Testis (tissue), 3 donors: ENCODE data around the gene C19orf81. TPM values are rescaled to one million over a fixed set of nuclear protein-coding genes. Genes with fewer than 3 reads are reported as not detected.

Experiments
- DNase-seq: peaks from one replicate; pipeline ENCODE4 v3.0.0-alpha.2; 2019
- H3K27ac ChIP-seq, 2 donors: fragments of 200-600 bp; sonication (generic); one replicate each; pipeline ENCODE4 v1.5.1; 2019
- H3K27me3 ChIP-seq: fragments of 200-600 bp; sonication (generic); one replicate; pipeline ENCODE4 v1.5.1; 2019
- H3K36me3 ChIP-seq: fragments of 200-600 bp; sonication (generic); one replicate; pipeline ENCODE4 v1.5.1; 2017; ENCODE audit warnings: low read depth; ENCODE audit errors: missing control alignments
- H3K4me1 ChIP-seq: fragments of 200-600 bp; sonication (generic); one replicate; pipeline ENCODE4 v1.5.1; 2019
- H3K4me3 ChIP-seq, 2 donors: fragments of 200-600 bp; sonication (generic); one replicate each; pipeline ENCODE4 v1.5.1; 2017 to 2019
- H3K9me3 ChIP-seq: fragments of 200-600 bp; sonication (generic); one replicate; pipeline ENCODE4 v1.5.1; 2017
- POLR2A ChIP-seq: fragments of 450-650 bp; IDR thresholded peaks from one replicate; pipeline ENCODE4 v1.6.1; 2017; ENCODE audit warnings: antibody characterized with exemption, mild to moderate bottlenecking, moderate library complexity
- WGBS, 2 donors: methylation state at CpG; one replicate each; pipeline ENCODE4 v1.1.5; 2018; 5-methylcytosine and 5-hydroxymethylcytosine counted together
- intact Hi-C: fragments of 100-400 bp; cut with DNase I; formaldehyde crosslinking; loops from one replicate; pipeline ENCODE4 v1.15.1; 2023; ENCODE audit warnings: low total_unique reads
- polyA plus RNA-seq: library from polyadenylated mRNA; stranded (reverse); fragments of 350-450 nt; fragmentation: Illumina TruSeq; extraction: RNeasy Lipid Tissue Mini Kit (QIAGEN cat#74804); gene quantifications from one replicate; pipeline ENCODE4 v1.2.3, GENCODE V29; 2014; ENCODE audit warnings: low read depth, low replicate concordance; ENCODE audit not compliant: insufficient read depth
- total RNA-seq, 2 donors: library from RNA; depleted of rRNA; stranded (reverse); fragments of >200 nt; gene quantifications; one replicate each; pipeline ENCODE4 v1.2.3, GENCODE V29; 2016
- TF ChIP-seq, protein P1 (sequence below), 3 experiments: fragments of 450-650 bp in 2 of 3; fragments of 200-600 bp in 1 of 3; sonication (generic) in 1 of 3; IDR thresholded peaks; one replicate each; pipeline ENCODE4 v1.5.1; 2016 to 2019; ENCODE audit warnings: antibody characterized with exemption in 3 of 3, mild to moderate bottlenecking in 2 of 3, moderate library complexity in 1 of 3

The C19orf81 gene
- total and polyA plus RNA-seq, 3 donors from 2014 or later, result 5.4 to 11.7 (median 10.2) TPM

DNA sequence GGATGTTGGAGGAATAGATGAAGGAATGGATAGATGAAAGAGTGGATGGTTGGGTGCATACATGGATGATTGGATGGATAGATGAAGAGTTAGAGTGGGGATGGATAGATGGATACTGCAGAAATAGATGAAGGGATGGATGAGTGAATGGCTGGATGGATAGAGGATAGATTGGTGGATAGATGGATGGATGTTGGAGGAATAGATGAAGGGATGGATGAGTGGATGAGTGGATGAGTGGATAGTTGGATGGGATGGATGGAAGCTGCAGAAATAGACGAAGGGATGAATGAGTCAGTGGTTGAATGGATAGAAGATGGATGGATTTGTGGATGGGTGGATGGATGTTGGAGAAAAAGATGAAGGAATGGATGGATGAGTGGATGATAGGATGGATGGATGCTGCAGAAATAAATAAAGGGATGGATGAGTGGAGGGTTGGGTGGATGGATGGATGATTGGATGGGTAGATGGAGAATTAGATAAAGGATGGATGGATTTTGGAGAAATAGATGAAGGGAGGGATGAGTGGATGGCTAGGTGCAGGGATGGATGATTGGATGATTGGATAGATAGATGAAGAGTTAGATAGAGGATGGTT, 4.8 kb upstream of the C19orf81 start:
- Histone ChIP-seq H3K9me3 (no peaks in the 10 kb centered on the region), H3K4me3 (no peak overlapping the region), H3K27me3 (no peaks in the 10 kb centered on the region), H3K36me3 (no peaks in the 10 kb centered on the region), H3K27ac (no peak overlapping the region), H3K4me1 (no peaks in the 10 kb centered on the region)
- 42 to 60% methylated on average over 1 of the region's 1 CpG for WGBS, 2 donors
- intact Hi-C loops, result no loop called here
- no peak for DNase-seq
- TF ChIP-seq, protein P1, sequence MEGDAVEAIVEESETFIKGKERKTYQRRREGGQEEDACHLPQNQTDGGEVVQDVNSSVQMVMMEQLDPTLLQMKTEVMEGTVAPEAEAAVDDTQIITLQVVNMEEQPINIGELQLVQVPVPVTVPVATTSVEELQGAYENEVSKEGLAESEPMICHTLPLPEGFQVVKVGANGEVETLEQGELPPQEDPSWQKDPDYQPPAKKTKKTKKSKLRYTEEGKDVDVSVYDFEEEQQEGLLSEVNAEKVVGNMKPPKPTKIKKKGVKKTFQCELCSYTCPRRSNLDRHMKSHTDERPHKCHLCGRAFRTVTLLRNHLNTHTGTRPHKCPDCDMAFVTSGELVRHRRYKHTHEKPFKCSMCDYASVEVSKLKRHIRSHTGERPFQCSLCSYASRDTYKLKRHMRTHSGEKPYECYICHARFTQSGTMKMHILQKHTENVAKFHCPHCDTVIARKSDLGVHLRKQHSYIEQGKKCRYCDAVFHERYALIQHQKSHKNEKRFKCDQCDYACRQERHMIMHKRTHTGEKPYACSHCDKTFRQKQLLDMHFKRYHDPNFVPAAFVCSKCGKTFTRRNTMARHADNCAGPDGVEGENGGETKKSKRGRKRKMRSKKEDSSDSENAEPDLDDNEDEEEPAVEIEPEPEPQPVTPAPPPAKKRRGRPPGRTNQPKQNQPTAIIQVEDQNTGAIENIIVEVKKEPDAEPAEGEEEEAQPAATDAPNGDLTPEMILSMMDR (IDR thresholded peaks at IDR 0.05), result no peak
- no peak for TF ChIP-seq POLR2A

DNA sequence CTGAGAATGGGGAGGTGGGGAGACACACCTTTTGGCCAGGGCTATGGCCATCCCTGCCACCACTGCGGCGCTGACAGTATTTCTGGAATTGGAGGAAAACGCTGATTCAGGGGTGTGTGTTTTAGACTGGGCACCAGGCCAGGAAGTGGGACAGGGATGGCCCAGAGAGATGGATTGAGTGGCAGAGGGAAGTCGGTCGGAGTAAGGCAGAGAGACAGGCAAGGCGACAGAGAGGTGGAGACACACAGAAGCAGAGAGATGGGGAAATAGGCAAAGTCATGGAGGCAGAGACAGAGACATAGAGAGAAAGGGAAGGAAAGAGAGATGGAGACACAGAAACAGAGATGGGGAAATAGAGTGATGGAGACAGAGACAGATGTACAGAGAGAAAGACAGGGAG, 4.1 kb upstream of the C19orf81 start:
- Histone ChIP-seq H3K36me3 (no peaks in the 10 kb centered on the region), H3K9me3 (no peaks in the 10 kb centered on the region), H3K27ac (no peak overlapping the region), H3K4me1 (no peaks in the 10 kb centered on the region), H3K4me3 (no peak overlapping the region), H3K27me3 (no peaks in the 10 kb centered on the region)
- WGBS, 2 donors, result 77 to 78% methylated on average over 6 of the region's 6 CpGs
- DNase-seq, result no peak
- TF ChIP-seq, protein P1 (IDR thresholded peaks at IDR 0.05), result no peak
- no peak for TF ChIP-seq POLR2A
- intact Hi-C loops, result no loop called here

DNA sequence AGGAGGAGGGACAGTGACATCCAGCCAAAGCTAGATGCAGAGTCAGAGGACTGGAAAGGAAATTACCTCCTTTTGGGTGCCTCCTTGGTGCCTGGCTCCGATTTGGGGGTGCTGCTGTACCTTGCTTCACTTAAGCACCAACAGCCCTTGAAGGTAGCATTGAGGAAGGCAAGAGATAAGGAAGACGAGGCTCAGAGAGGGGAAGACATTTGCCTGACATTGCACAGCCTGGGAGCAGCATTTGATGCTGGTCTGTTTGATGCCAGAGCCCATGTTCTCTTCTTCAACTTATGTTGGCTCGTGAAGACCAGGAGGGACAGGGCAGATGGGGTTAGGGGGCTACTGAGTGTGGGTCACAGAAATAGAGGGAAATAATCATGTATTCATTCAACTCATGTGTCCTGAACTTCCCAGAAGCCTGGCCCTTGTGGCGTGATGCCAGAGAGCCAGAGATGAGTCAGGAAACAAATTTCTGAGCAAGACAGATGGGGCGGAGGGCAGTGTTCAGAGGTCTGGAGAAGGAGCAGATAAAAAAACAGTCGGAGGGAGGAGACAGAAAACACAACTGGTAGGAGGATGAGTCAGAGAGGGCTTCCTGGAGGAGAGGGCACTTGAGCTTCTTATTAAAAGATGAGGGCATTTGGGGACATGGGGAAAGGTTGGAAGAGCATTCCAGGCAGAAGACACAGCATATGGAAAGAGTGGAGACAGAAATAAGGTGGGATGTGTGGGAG, 3.0 kb upstream of the C19orf81 start:
- Histone ChIP-seq H3K27ac (no peak overlapping the region), H3K4me3 (no peak overlapping the region), H3K4me1 (no peaks in the 10 kb centered on the region), H3K36me3 (no peaks in the 10 kb centered on the region), H3K9me3 (no peaks in the 10 kb centered on the region), H3K27me3 (no peaks in the 10 kb centered on the region)
- DNase-seq, result no peak
- intact Hi-C loops, result no loop called here
- TF ChIP-seq, protein P1 (IDR thresholded peaks at IDR 0.05), result no peak
- no peak for TF ChIP-seq POLR2A
- WGBS, 2 donors, result 51 to 54% methylated on average over 6 of the region's 6 CpGs

DNA sequence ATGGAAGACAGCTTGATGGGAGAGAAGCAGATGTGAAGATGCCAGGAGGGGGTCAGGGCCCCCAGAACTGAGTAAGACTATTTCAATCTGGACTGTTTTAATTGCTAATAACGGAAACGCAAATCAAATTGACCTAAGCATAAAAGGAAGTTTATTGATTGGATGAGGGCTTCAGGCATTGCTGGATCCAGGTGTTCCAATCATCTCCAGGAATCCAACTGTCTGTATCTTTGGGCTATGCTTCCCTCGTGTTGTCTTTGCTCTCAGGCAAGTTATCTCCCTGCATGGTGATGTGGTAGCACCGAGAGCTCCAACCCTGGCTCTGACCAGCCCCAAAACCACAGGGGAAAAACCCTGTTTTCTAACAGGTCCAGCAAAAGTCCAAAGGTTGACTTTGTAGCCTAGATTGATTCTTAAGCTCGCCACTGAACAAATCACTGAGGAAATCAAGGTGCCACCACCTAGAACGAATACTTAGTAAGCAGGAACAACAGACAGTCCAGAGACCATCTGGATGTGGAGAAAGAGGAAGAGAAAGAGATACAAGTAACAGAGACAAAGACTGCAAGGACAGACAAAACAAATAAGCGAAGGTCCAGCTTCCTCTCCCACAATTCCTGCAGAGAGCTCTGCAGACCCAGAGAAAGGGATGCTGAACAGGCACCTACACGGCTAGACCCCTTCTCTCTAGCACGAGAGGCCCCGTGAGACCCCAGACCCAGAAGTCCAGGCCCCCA, 1.2 kb upstream of the C19orf81 start:
- no peak for TF ChIP-seq POLR2A
- TF ChIP-seq, protein P1 (IDR thresholded peaks at IDR 0.05), result no peak
- WGBS, 2 donors, result 60 to 72% methylated on average over 10 of the region's 10 CpGs

More for the DNA sequence above, 1.2 kb upstream of the C19orf81 start:
- H3K4me1 ChIP-seq, result no peaks in the 10 kb centered on the region
- no peak overlapping the region for H3K27ac ChIP-seq
- no peak overlapping the region for H3K4me3 ChIP-seq
- no peaks in the 10 kb centered on the region for H3K27me3 ChIP-seq
- H3K36me3 ChIP-seq, result no peaks in the 10 kb centered on the region
- DNase-seq, result no peak
- no peaks in the 10 kb centered on the region for H3K9me3 ChIP-seq
- intact Hi-C loops, result no loop called here
